Choroid plexus epithelial cell (primary cell): Measurements from ENCODE around the gene KRTAP2-2.
"Not testable (repeated sequence)": the region's sequence is repeated elsewhere in the genome, so short reads cannot be mapped to it uniquely, and the experiment has no call there.

Experiments used
- DNase-seq: peaks from one replicate; pipeline ENCODE4 v3.0.0-alpha.2; 2010; ENCODE audit warnings: low read depth
- H3K4me3 ChIP-seq: 2 replicates; pipeline ENCODE4 v1.5.1; 2011; ENCODE audit warnings: low read depth, mild to moderate bottlenecking, control low read depth, low read length, moderate library complexity
- CTCF ChIP-seq: conservative IDR thresholded peaks from 2 replicates; pipeline ENCODE4 v1.5.1; 2011; ENCODE audit warnings: low read depth, mild to moderate bottlenecking, control low read depth, inconsistent platforms, low read length, moderate library complexity

Gene KRTAP2-2

GRCh38 chr17:41055130-41055529, at the start of gene KRTAP2-2:
Gene KRTAP2-2 (minus strand): TSS chr17:41055230. CDS start chr17:41055211, 19 bp downstream.
- H3K4me3 ChIP-seq, DNase-seq: not testable (repeated sequence)

GRCh38 chr17:41104386-41105038, 49.5 kb upstream of the KRTAP2-2 start:
- not testable (repeated sequence) for H3K4me3 ChIP-seq, DNase-seq

- TF ChIP-seq CTCF: no peak
- no peak for DNase-seq
These were observed 48.9 kb upstream of the KRTAP2-2 start for GRCh38 chr17:41103896-41104295.

GRCh38 chr17:41101586-41102259, 46.7 kb upstream of the KRTAP2-2 start, which contains the start of gene KRTAP4-16:
Gene KRTAP4-16 (minus strand): TSS chr17:41102209. CDS start chr17:41102209, 0 bp downstream.
- no peak for TF ChIP-seq CTCF
- H3K4me3 ChIP-seq: no peak within 1 kb of the TSS
- no peak for DNase-seq

More at GRCh38 chr17:41103896-41104295, 48.9 kb upstream of the KRTAP2-2 start:
- no peak overlapping the region for H3K4me3 ChIP-seq

GRCh38 chr17:41099682-41100480, 44.9 kb upstream of the KRTAP2-2 start:
- not testable (repeated sequence) for DNase-seq

GRCh38 chr17:41098481-41098880, 43.5 kb upstream of the KRTAP2-2 start:
- H3K4me3 ChIP-seq: no peak overlapping the region
- no peak for TF ChIP-seq CTCF
- no peak for DNase-seq

More at GRCh38 chr17:41099682-41100480, 44.9 kb upstream of the KRTAP2-2 start:
- not testable (repeated sequence) for H3K4me3 ChIP-seq

GRCh38 chr17:41098042-41098441, 43.0 kb upstream of the KRTAP2-2 start, which contains the start of gene KRTAP4-8:
Gene KRTAP4-8 (minus strand): TSS chr17:41098142. CDS start chr17:41098084, 58 bp downstream.
- no peak within 1 kb of the TSS for H3K4me3 ChIP-seq
- no peak for DNase-seq
- no peak for TF ChIP-seq CTCF

- TF ChIP-seq CTCF: no peak
- DNase-seq: no peak
- H3K4me3 ChIP-seq: no peak overlapping the region
These were observed 41.0 kb upstream of the KRTAP2-2 start for GRCh38 chr17:41096055-41096454.

- H3K4me3 ChIP-seq, DNase-seq: not testable (repeated sequence)
These were observed 33.8 kb upstream of the KRTAP2-2 start for GRCh38 chr17:41088760-41089352.

- not testable (repeated sequence) for H3K4me3 ChIP-seq, DNase-seq
These were observed 29.2 kb upstream of the KRTAP2-2 start, which contains the start of gene KRTAP4-7 for GRCh38 chr17:41084100-41084856. Gene KRTAP4-7 (plus strand): TSS chr17:41084150. CDS start chr17:41084207, 57 bp downstream.

- not testable (repeated sequence) for H3K4me3 ChIP-seq, DNase-seq
These were observed 28.4 kb upstream of the KRTAP2-2 start for GRCh38 chr17:41083427-41083826.
